ENCODE results near the gene INTS6.

DNA sequence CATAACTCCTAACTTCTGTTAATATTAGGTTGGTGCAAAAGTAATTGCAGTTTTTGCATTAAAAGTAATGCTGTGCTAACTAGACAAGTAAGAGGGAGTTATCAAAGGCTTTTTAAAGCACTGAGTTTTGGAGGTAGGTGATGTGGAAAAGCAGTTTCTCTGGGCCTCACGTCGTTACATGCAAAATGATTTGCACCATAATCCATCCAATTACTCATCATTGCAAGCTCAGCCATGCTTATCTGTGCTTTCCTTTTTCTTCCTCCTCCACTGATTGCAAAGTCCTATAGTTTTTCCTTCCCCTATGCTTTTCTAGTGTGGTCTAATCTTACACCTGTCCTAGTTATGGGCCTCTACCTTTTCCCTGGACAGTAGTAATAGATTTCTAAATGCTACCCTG lies 35.4 kb upstream of the INTS6 start:
- TF ChIP-seq, protein P1, sequence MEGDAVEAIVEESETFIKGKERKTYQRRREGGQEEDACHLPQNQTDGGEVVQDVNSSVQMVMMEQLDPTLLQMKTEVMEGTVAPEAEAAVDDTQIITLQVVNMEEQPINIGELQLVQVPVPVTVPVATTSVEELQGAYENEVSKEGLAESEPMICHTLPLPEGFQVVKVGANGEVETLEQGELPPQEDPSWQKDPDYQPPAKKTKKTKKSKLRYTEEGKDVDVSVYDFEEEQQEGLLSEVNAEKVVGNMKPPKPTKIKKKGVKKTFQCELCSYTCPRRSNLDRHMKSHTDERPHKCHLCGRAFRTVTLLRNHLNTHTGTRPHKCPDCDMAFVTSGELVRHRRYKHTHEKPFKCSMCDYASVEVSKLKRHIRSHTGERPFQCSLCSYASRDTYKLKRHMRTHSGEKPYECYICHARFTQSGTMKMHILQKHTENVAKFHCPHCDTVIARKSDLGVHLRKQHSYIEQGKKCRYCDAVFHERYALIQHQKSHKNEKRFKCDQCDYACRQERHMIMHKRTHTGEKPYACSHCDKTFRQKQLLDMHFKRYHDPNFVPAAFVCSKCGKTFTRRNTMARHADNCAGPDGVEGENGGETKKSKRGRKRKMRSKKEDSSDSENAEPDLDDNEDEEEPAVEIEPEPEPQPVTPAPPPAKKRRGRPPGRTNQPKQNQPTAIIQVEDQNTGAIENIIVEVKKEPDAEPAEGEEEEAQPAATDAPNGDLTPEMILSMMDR (IDR thresholded peaks at IDR 0.05), result no peak
- no peak for TF ChIP-seq POLR2A (IDR thresholded peaks at IDR 0.05)
